HL-60 (cell line): Measurements from ENCODE around the gene LIPK.
"Not testable (repeated sequence)": the region's sequence is repeated elsewhere in the genome, so short reads cannot be mapped to it uniquely, and the experiment has no call there.

Source experiments
- DNase-seq, 2 experiments: peaks; one replicate each; pipeline ENCODE4 v3.0.0-alpha.2; 2010 to 2020; ENCODE audit warnings: low read depth in 1 of 2, low spot score in 1 of 2
- H3K27ac ChIP-seq: fragments of 250-450 bp; sonication (Bioruptor Pico); replicated peaks from 2 replicates; pipeline ENCODE4 v1.5.1; 2020; ENCODE audit warnings: mild to moderate bottlenecking, moderate library complexity
- H3K27me3 ChIP-seq: fragments of 250-450 bp; sonication (Bioruptor Pico); 2 replicates; pipeline ENCODE4 v1.5.1; 2021; ENCODE audit warnings: mild to moderate bottlenecking, moderate library complexity; ENCODE audit not compliant: insufficient read depth, poor library complexity, severe bottlenecking
- H3K4me3 ChIP-seq: replicated peaks from 2 replicates; pipeline ENCODE4 v1.5.1; 2011; ENCODE audit warnings: mild to moderate bottlenecking, control low read depth, low read length; ENCODE audit not compliant: insufficient read depth
- GABPA ChIP-seq: IDR thresholded peaks from 2 replicates; pipeline ENCODE4 v1.6.1; 2012; ENCODE audit warnings: low read depth
- POLR2AphosphoS5 ChIP-seq: IDR thresholded peaks from 2 replicates; pipeline ENCODE4 v1.6.1; 2012; ENCODE audit warnings: low read depth
- SPI1 ChIP-seq: IDR thresholded peaks from 2 replicates; pipeline ENCODE4 v1.6.1; 2012; ENCODE audit warnings: low read depth, mild to moderate bottlenecking, borderline replicate concordance
- TF ChIP-seq, protein P1 (sequence below): IDR thresholded peaks from one replicate; pipeline ENCODE4 v1.5.1; 2011; ENCODE audit warnings: low read length, control low read depth, inconsistent platforms; ENCODE audit not compliant: insufficient read depth
- TF ChIP-seq, protein P2 (sequence below): IDR thresholded peaks from 2 replicates; pipeline ENCODE4 v1.6.1; 2012; ENCODE audit warnings: low read depth; ENCODE audit not compliant: insufficient replicate concordance

The LIPK gene

DNA sequence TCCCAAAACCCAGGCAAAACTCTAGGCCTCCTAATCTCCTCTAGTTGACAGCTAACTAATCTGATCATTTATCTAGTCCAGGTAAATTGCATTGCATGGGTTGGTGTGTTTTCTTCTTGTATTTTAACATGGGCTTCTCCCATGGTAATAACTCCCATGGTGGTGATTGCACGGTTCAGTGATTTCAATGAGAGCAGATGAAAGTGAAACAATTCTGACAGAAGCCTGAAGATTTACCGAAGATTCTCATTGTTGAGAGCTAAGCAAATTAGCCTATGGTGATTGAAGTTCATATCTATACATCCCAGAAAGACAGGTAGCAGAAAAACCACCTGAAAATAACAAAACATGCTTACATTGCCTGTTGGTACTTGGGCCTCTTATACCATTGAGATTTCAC, 27.2 kb downstream of the LIPK start:
- H3K27ac ChIP-seq = no peak overlapping the region
- H3K4me3 ChIP-seq = no peak overlapping the region
- TF ChIP-seq POLR2AphosphoS5 (no peak), SPI1 (no peak), GABPA (no peak)
- TF ChIP-seq, protein P1, sequence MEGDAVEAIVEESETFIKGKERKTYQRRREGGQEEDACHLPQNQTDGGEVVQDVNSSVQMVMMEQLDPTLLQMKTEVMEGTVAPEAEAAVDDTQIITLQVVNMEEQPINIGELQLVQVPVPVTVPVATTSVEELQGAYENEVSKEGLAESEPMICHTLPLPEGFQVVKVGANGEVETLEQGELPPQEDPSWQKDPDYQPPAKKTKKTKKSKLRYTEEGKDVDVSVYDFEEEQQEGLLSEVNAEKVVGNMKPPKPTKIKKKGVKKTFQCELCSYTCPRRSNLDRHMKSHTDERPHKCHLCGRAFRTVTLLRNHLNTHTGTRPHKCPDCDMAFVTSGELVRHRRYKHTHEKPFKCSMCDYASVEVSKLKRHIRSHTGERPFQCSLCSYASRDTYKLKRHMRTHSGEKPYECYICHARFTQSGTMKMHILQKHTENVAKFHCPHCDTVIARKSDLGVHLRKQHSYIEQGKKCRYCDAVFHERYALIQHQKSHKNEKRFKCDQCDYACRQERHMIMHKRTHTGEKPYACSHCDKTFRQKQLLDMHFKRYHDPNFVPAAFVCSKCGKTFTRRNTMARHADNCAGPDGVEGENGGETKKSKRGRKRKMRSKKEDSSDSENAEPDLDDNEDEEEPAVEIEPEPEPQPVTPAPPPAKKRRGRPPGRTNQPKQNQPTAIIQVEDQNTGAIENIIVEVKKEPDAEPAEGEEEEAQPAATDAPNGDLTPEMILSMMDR = no peak
- TF ChIP-seq, protein P2, sequence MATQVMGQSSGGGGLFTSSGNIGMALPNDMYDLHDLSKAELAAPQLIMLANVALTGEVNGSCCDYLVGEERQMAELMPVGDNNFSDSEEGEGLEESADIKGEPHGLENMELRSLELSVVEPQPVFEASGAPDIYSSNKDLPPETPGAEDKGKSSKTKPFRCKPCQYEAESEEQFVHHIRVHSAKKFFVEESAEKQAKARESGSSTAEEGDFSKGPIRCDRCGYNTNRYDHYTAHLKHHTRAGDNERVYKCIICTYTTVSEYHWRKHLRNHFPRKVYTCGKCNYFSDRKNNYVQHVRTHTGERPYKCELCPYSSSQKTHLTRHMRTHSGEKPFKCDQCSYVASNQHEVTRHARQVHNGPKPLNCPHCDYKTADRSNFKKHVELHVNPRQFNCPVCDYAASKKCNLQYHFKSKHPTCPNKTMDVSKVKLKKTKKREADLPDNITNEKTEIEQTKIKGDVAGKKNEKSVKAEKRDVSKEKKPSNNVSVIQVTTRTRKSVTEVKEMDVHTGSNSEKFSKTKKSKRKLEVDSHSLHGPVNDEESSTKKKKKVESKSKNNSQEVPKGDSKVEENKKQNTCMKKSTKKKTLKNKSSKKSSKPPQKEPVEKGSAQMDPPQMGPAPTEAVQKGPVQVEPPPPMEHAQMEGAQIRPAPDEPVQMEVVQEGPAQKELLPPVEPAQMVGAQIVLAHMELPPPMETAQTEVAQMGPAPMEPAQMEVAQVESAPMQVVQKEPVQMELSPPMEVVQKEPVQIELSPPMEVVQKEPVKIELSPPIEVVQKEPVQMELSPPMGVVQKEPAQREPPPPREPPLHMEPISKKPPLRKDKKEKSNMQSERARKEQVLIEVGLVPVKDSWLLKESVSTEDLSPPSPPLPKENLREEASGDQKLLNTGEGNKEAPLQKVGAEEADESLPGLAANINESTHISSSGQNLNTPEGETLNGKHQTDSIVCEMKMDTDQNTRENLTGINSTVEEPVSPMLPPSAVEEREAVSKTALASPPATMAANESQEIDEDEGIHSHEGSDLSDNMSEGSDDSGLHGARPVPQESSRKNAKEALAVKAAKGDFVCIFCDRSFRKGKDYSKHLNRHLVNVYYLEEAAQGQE = no peak
- DNase-seq = no peak
- H3K27me3 ChIP-seq = no peaks in the 10 kb centered on the region

DNA sequence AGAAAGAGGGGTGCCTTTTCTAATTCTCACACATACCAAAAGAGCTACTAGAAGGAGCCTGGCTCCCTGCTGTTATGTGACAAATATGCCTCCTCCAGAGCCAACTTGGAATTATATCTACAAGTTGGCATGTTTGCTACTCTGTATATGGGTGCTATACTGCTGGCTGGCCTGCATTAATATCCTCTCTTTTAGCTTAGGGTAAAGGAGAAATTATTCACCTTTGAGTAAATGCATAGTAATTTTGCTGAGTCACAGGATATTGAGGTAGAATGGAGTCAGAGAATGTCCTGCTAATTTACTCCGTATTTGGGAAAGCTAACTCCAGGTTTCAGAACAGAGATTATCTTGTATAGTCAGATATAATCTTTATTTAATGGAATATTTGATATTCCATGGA, 29.6 kb downstream of the LIPK start:
- Histone ChIP-seq H3K27me3 (no peaks in the 10 kb centered on the region), H3K27ac (no peak overlapping the region), H3K4me3 (no peak overlapping the region)
- no peak for DNase-seq
- TF ChIP-seq POLR2AphosphoS5 (no peak), SPI1 (no peak), GABPA (no peak)
- TF ChIP-seq, protein P1 = no peak
- TF ChIP-seq, protein P2 = no peak

DNA sequence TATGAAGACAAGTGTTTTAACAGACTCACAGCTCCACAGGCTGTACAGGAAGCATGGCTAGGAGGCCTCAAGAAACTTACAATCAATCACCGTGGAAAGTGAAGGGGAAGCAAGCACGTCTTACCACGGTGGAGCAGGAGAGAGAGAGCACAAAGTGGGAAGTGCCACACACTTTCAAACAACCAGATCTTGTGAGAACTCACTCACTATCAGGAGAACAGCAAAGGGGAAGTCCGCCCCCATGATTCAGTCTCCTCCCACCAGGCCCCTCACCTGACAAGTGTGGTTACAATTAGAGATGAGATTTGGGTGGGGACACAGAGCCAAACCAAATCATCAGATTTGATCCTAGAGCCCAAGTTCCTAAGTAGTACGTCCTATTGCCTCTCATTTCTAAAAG, 35.9 kb downstream of the LIPK start:
- DNase-seq = peak in 1 of 2 experiments; percentile 43
- not testable (repeated sequence) for H3K27me3 ChIP-seq, H3K4me3 ChIP-seq, H3K27ac ChIP-seq
- peak; percentile 54; the same call in 1 of the 2 replicates for TF ChIP-seq SPI1

DNA sequence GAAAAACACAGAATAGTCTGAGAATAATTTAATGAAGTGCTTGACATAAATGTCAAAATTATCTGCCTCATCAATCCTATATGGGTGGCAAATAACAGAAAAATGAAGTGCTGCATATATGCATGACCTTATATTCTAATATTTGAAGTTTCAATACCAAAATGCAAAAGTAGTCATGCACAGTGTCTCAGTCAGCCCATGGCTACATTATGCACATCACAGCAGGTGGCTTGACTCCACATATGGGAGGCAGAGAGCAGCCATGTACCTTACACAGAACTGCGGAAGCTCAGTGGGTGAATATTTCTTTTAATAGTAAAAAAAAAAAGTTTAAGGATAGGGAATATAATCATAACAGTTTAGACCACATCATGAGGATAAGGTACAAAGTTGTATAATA, 36.4 kb downstream of the LIPK start:
- Histone ChIP-seq H3K27ac (no peak overlapping the region), H3K27me3 (no peaks in the 10 kb centered on the region), H3K4me3 (no peak overlapping the region)
- TF ChIP-seq SPI1 (no peak), GABPA (no peak), POLR2AphosphoS5 (no peak)
- TF ChIP-seq, protein P1 = no peak
- TF ChIP-seq, protein P2 = no peak
- DNase-seq = no peak
